K562 (cell line): Measurements from ENCODE around the gene IL15RA. TPM values are rescaled to one million over a fixed set of nuclear protein-coding genes. Genes with fewer than 3 reads are reported as not detected.

ENCODE experiments used
- ATF1 ChIP-seq, 2 experiments: fragments of 450-650 bp in 1 of 2; IDR thresholded peaks; 2 replicates each; pipeline ENCODE4 v1.6.1; 2016; ENCODE audit warnings: missing compliant biosample characterization in 1 of 2, missing genetic modification characterization in 1 of 2
- CBFA2T3 ChIP-seq: fragments of 450-650 bp; IDR thresholded peaks from 2 replicates; pipeline ENCODE4 v1.6.1; 2017
- CBX1 ChIP-seq: sonication (generic); IDR thresholded peaks from 2 replicates; pipeline ENCODE4 v1.6.1; 2016; ENCODE audit warnings: antibody characterized with exemption, low read depth, mild to moderate bottlenecking
- CGGBP1 ChIP-seq: fragments of 250-450 bp; sonication (Bioruptor Pico); IDR thresholded peaks from 2 replicates; pipeline ENCODE4 v1.9.0; 2021; ENCODE audit warnings: mild to moderate bottlenecking
- COPS2 ChIP-seq: fragments of 450-650 bp; conservative IDR thresholded peaks from 2 replicates; pipeline ENCODE4 v1.6.1; 2016; ENCODE audit warnings: mild to moderate bottlenecking, moderate library complexity
- EP300 ChIP-seq: IDR thresholded peaks from 2 replicates; pipeline ENCODE4 v1.6.1; 2012; ENCODE audit warnings: low read length, improper control_type of control experiment
- EZH2 ChIP-seq: IDR thresholded peaks from 2 replicates; pipeline ENCODE4 v1.6.1; 2012; ENCODE audit warnings: low read depth, mild to moderate bottlenecking, inconsistent platforms, low read length, borderline replicate concordance
- FIP1L1 ChIP-seq: fragments of 200-400 bp; formaldehyde crosslinking; IDR thresholded peaks from 2 replicates; pipeline ENCODE4 v1.6.1; 2018; ENCODE audit warnings: mild to moderate bottlenecking, low read depth, low read length; ENCODE audit not compliant: poor library complexity, severe bottlenecking
- FOS ChIP-seq: IDR thresholded peaks from 3 replicates; pipeline ENCODE4 v1.6.1; 2011; ENCODE audit not compliant: insufficient read length; ENCODE audit errors: extremely low read depth
- HCFC1 ChIP-seq: IDR thresholded peaks from 2 replicates; pipeline ENCODE4 v1.6.1; 2012; ENCODE audit warnings: low read depth, low read length, improper control_type of control experiment
- HNRNPLL ChIP-seq: fragments of 200-400 bp; formaldehyde crosslinking; IDR thresholded peaks from 2 replicates; pipeline ENCODE4 v1.6.1; 2017; ENCODE audit warnings: low read length, low read depth, mild to moderate bottlenecking; ENCODE audit not compliant: poor library complexity, severe bottlenecking
- KLF16 ChIP-seq: IDR thresholded peaks from 2 replicates; pipeline ENCODE4 v1.6.1; 2016; ENCODE audit warnings: antibody characterized with exemption
- KLF6 ChIP-seq: fragments of 250-450 bp; sonication (Bioruptor Pico); IDR thresholded peaks from 2 replicates; pipeline ENCODE4 v1.4.0; 2020; ENCODE audit warnings: mild to moderate bottlenecking, moderate library complexity, borderline replicate concordance
- MECOM ChIP-seq: fragments of 250-450 bp; sonication (Bioruptor Pico); IDR thresholded peaks from 2 replicates; pipeline ENCODE4 v1.8.0; 2022; ENCODE audit warnings: inconsistent platforms
- MEF2A ChIP-seq: IDR thresholded peaks from 2 replicates; pipeline ENCODE4 v1.6.1; 2011; ENCODE audit warnings: low read depth, mild to moderate bottlenecking, low read length, moderate library complexity; ENCODE audit not compliant: control insufficient read depth
- NR2F6 ChIP-seq: fragments of 450-650 bp; formaldehyde crosslinking; IDR thresholded peaks from 2 replicates; pipeline ENCODE4 v1.4.0; 2020; ENCODE audit warnings: mild to moderate bottlenecking
- PRPF4 ChIP-seq: fragments of 200-400 bp; formaldehyde crosslinking; IDR thresholded peaks from one replicate; pipeline ENCODE4 v1.6.1; 2017; ENCODE audit warnings: low read length, low read depth, mild to moderate bottlenecking; ENCODE audit not compliant: insufficient read depth, poor library complexity, severe bottlenecking
- RBM34 ChIP-seq: fragments of 200-400 bp; formaldehyde crosslinking; IDR thresholded peaks from 2 replicates; pipeline ENCODE4 v1.6.1; 2018; ENCODE audit warnings: low read length, borderline replicate concordance; ENCODE audit not compliant: insufficient read depth
- RERE ChIP-seq: sonication (generic); formaldehyde crosslinking; IDR thresholded peaks from 2 replicates; pipeline ENCODE4 v1.8.0; 2023; ENCODE audit warnings: missing genetic modification reagents, mild to moderate bottlenecking, borderline replicate concordance
- SREBF1 ChIP-seq: fragments of 150-350 bp; IDR thresholded peaks from 2 replicates; pipeline ENCODE4 v1.6.1; 2014; ENCODE audit warnings: antibody characterized with exemption, low read depth, low read length, borderline replicate concordance
- SRSF9 ChIP-seq: fragments of 200-400 bp; formaldehyde crosslinking; IDR thresholded peaks from 2 replicates; pipeline ENCODE4 v1.6.1; 2017; ENCODE audit warnings: low read depth, low read length, borderline replicate concordance
- ZEB2 ChIP-seq: fragments of 450-650 bp; IDR thresholded peaks from 2 replicates; pipeline ENCODE4 v1.6.1; 2016
- ZNF277 ChIP-seq: fragments of 250-450 bp; sonication (Bioruptor Pico); IDR thresholded peaks from 2 replicates; pipeline ENCODE4 v1.8.0; 2022; ENCODE audit warnings: inconsistent platforms, mild to moderate bottlenecking, moderate library complexity, borderline replicate concordance
- polyA plus RNA-seq, 8 experiments: library from polyadenylated mRNA; depleted of rRNA in 4 of 8; stranded (reverse) in 5 of 8; unstranded in 3 of 8; fragments of >200 nt; fragmentation: Nextera tagmentation in 2 of 8; fragmentation: Illumina TruSeq in 1 of 8; extraction: Ambion mirVana in 2 of 8; extraction: Trizol in 1 of 8; gene quantifications; 2 replicates each; pipeline versions ENCODE4 v1.2.1 to v1.2.3, GENCODE V29; 2011 to 2014; ENCODE audit warnings: inconsistent platforms in 1 of 8, missing spikeins in 1 of 8
- total RNA-seq, 7 experiments: library from RNA; depleted of rRNA in 6 of 7; stranded (reverse); fragments of >200 nt in 6 of 7; fragmentation: Illumina TruSeq in 2 of 7; extraction: Trizol in 2 of 7; gene quantifications; 2 replicates each; pipeline versions ENCODE4 v1.2.1 to v1.2.3, GENCODE V29; 2011 to 2021; ENCODE audit warnings: low replicate concordance in 1 of 7

Gene IL15RA
- total and polyA plus RNA-seq, 9 of the 15 experiments (the other 6 are each of a cell fraction or from before 2014, with no cell fraction given) = 1.2 to 11.7 (median 8.0) TPM

GRCh38 chr10:5971315-5971832, 6.0 kb downstream of the IL15RA start (continued):
- TF ChIP-seq HNRNPLL (no peak), CBFA2T3 (peak; percentile 35), MEF2A (peak; percentile 41; the same call in 1 of the 2 replicates), HCFC1 (no peak), ZEB2 (peak; percentile 72; the same call in 1 of the 2 replicates), FOS (peak; percentile 13), FIP1L1 (no peak), KLF16 (no peak), NR2F6 (no peak), COPS2 (no peak), ATF1 (CRISPR knock-in tag; IDR thresholded peaks at IDR 0.05) (no peak), ATF1 (tag; IDR thresholded peaks at IDR 0.05) (peak; percentile 41; the same call in 1 of the 2 replicates), EZH2 (no peak), CBX1 (no peak), EP300 (peak; percentile 47; the same call in 1 of the 2 replicates), CGGBP1 (no peak), ZNF277 (CRISPR knock-in tag) (no peak), KLF6 (no peak), RERE (no peak), PRPF4 (no peak), SRSF9 (no peak), RBM34 (no peak), MECOM (CRISPR knock-in tag) (0 out of 2 replicates have a peak, but pooled peaks have one; percentile 15), SREBF1 (no peak)
